Neutrophil (primary cell): ENCODE measurements around the gene FAM83E.

Source experiments
- H3K27ac ChIP-seq: fragments of 200-600 bp; sonication (generic); 2 replicates; pipeline ENCODE4 v1.5.1; 2016; ENCODE audit warnings: mild to moderate bottlenecking, moderate library complexity
- H3K27me3 ChIP-seq: fragments of 200-600 bp; sonication (generic); 2 replicates; pipeline ENCODE4 v1.6.0; 2016; ENCODE audit warnings: mild to moderate bottlenecking
- H3K36me3 ChIP-seq: fragments of 200-600 bp; sonication (generic); 2 replicates; pipeline ENCODE4 v1.5.1; 2017
- H3K4me1 ChIP-seq, 2 experiments: fragments of 200-600 bp in 1 of 2; sonication (generic) in 1 of 2; 1 replicate in 1 of 2; 2 replicates in 1 of 2; pipeline versions ENCODE4 v1.5.1 to v1.6.1; 2013 to 2016; ENCODE audit warnings: low read depth in 1 of 2, low read length in 1 of 2, mild to moderate bottlenecking in 1 of 2, moderate library complexity in 1 of 2; ENCODE audit not compliant: control insufficient read depth in 1 of 2, insufficient read depth in 1 of 2
- H3K4me3 ChIP-seq, 2 experiments: fragments of 200-600 bp in 1 of 2; sonication (generic) in 1 of 2; 1 replicate in 1 of 2; 2 replicates in 1 of 2; pipeline ENCODE4 v1.5.1; 2013 to 2016; ENCODE audit warnings: low read depth in 1 of 2, low read length in 1 of 2, mild to moderate bottlenecking in 1 of 2, moderate library complexity in 1 of 2
- H3K9me3 ChIP-seq: fragments of 200-600 bp; sonication (generic); 2 replicates; pipeline ENCODE4 v1.5.1; 2016
- TF ChIP-seq, protein P1 (sequence below): fragments of 200-600 bp; sonication (generic); IDR thresholded peaks from 2 replicates; pipeline ENCODE4 v1.5.1; 2016; ENCODE audit warnings: antibody characterized with exemption

Gene FAM83E

DNA sequence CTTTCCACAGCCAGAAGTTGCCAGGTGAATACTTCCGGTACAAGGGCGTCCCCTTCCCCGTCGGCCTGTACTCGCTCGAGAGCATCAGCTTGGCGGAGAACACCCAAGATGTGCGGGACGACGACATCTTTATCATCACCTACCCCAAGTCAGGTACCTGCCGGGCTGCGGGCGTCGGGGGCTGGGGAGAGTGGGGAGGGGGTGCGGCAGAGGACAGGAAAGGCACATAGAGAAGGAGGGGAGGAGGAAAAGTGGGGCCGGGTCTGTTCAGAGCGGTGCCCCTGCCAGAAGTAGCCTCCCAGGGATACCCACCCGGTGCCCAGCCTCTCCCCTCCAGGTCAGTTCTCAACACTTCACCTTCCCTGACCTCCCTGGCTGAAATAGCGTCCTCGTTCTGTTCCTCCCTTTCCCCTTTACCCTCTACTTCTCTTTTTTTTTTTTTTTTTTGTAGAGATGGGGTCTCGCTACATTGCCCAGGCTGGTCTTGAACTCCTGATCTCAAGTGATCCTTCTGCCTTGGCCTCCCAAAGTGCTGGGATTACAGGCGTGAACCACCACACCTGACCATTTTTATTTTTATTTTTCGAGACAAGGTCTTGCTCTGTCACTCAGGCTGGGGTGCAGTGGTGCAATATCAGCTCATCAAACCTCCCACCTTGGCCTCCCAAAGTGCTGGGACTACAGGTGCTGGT, 38.8 kb downstream of the FAM83E start:
- H3K9me3 ChIP-seq = no peaks in the 10 kb centered on the region
- no peaks in the 10 kb centered on the region for H3K27me3 ChIP-seq
- TF ChIP-seq, protein P1, sequence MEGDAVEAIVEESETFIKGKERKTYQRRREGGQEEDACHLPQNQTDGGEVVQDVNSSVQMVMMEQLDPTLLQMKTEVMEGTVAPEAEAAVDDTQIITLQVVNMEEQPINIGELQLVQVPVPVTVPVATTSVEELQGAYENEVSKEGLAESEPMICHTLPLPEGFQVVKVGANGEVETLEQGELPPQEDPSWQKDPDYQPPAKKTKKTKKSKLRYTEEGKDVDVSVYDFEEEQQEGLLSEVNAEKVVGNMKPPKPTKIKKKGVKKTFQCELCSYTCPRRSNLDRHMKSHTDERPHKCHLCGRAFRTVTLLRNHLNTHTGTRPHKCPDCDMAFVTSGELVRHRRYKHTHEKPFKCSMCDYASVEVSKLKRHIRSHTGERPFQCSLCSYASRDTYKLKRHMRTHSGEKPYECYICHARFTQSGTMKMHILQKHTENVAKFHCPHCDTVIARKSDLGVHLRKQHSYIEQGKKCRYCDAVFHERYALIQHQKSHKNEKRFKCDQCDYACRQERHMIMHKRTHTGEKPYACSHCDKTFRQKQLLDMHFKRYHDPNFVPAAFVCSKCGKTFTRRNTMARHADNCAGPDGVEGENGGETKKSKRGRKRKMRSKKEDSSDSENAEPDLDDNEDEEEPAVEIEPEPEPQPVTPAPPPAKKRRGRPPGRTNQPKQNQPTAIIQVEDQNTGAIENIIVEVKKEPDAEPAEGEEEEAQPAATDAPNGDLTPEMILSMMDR = no peak
- H3K27ac ChIP-seq = no peak overlapping the region
- H3K4me3 ChIP-seq = no peak overlapping the region
- H3K36me3 ChIP-seq = no peaks in the 10 kb centered on the region
- H3K4me1 ChIP-seq = no peaks in the 10 kb centered on the region

DNA sequence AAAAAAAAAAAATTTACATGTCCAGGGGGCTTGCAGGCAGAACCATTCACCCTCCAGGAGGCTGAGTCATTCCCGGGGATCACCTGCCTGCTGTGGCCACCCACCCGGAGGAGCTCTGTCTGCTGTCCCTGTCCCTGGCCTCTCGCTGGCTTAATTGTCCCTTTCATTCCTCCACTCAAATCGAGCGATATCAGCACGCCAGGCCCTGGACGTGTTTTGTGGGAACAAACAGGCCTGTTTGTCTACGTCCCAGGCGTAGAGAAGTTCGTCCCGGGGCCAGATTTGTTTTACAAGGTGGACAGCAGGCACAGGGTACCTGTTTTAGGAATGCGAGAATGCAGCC, 41.7 kb downstream of the FAM83E start:
- Histone ChIP-seq H3K4me1 (no peaks in the 10 kb centered on the region), H3K4me3 (no peak overlapping the region), H3K27me3 (peaks cover 13% of the 10 kb centered on the region), H3K27ac (no peak overlapping the region), H3K36me3 (no peaks in the 10 kb centered on the region), H3K9me3 (no peaks in the 10 kb centered on the region)
- TF ChIP-seq, protein P1 = no peak

DNA sequence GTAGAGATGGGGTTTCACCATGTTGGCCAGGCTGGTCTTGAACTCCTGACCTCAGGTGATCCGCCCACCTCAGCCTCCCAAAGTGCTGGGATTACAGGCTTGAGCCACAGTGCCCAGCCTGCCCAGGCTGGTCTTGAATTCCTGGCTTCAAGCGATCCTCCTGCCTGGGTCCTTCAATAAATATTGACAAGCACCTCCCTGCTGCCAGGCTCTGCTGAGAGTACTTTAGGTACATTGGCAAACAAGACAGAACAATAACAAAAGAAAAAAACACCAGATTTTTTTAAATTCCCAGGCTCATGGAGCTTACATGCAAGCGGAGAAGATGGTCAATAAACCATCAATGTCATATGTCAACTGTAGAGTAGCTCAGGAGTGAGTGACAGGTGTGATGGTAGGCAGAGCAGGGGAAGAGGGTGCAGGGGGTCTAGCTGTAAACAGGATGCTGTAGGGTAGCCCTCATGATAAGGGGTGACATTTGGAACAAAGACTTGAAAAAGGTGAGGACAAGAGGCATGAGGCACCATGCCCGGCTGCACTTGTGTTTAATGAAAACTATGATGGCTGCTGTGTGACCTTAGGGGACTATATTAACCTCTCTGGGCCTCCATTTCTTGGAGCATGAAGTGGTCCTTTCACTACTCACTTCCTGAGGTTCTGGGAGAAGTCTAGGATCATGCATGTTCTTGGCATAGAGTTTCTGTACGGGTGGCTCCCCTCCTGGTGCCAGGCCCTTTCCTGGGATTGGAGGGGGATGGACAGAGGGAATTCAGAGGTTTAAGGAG, 43.3 kb downstream of the FAM83E start:
- TF ChIP-seq, protein P1 = no peak
- Histone ChIP-seq H3K9me3 (no peaks in the 10 kb centered on the region), H3K4me1 (no peaks in the 10 kb centered on the region), H3K4me3 (no peak overlapping the region), H3K27me3 (peaks cover 24% of the 10 kb centered on the region), H3K36me3 (no peaks in the 10 kb centered on the region), H3K27ac (no peak overlapping the region)

DNA sequence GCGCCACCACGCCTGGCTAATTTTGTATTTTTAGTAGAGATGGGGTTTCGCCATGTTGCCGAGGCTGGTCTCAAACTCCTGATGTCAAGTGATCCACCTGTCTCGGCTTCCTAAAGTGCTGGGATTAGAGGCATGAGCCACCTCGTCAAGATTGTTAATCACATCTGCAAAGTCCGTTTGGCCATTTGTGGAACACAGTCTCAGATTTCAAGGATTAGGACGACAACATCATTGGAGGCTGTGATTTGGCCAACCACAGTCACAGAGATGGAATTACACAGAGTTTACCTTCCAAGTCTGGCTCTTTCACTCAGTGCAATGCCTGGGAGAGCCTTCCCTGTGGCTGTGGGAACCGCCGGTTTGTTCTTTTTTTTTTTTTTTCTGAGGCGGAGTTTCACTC, 45.1 kb downstream of the FAM83E start:
- Histone ChIP-seq H3K27me3 (peaks cover 24% of the 10 kb centered on the region), H3K4me1 (no peaks in the 10 kb centered on the region), H3K36me3 (no peaks in the 10 kb centered on the region), H3K4me3 (no peak overlapping the region), H3K27ac (no peak overlapping the region), H3K9me3 (no peaks in the 10 kb centered on the region)
- TF ChIP-seq, protein P1 = no peak

DNA sequence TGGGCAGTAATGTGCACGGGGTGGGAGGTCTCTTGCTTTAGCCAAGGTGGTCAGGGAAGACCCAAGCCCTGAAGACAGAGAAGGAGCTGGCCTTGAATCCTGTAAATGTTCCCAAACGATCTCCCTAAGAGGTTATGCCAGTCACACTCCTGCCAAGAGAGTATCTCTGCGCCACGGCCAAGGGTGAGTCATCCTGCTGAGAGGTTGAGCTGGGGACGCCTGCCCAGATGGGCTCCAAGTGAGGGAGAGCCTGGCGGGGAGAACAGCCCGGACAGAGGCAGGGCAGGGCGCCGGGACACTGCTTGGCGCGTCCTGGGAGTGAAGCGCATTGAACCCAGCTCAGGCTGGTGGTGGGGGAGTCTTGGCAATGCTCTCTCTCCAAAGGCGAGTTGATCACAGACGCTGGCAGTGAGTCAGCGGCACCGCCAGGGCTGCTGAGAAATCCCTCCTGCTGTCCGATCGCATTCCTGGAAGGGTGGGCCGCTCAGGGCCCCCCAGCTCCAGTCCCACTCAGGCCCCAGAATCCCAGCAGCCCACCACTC, 46.5 kb downstream of the FAM83E start:
- Histone ChIP-seq H3K4me1 (peaks cover 0 to 1% of the 10 kb centered on the region in 2 experiments), H3K9me3 (no peaks in the 10 kb centered on the region), H3K36me3 (no peaks in the 10 kb centered on the region), H3K27ac (no peak overlapping the region), H3K4me3 (no peak overlapping the region), H3K27me3 (peaks cover 24% of the 10 kb centered on the region)
- TF ChIP-seq, protein P1 = no peak
